HL-60 (cell line): ENCODE data around the gene CYSRT1.

Source experiments
- CTCF ChIP-seq: IDR thresholded peaks from one replicate; pipeline ENCODE4 v1.5.1; 2011; ENCODE audit warnings: low read length, control low read depth, inconsistent platforms; ENCODE audit not compliant: insufficient read depth
- GABPA ChIP-seq: IDR thresholded peaks from 2 replicates; pipeline ENCODE4 v1.6.1; 2012; ENCODE audit warnings: low read depth
- POLR2AphosphoS5 ChIP-seq: IDR thresholded peaks from 2 replicates; pipeline ENCODE4 v1.6.1; 2012; ENCODE audit warnings: low read depth
- REST ChIP-seq: IDR thresholded peaks from 2 replicates; pipeline ENCODE4 v1.6.1; 2012; ENCODE audit warnings: low read depth; ENCODE audit not compliant: insufficient replicate concordance
- SPI1 ChIP-seq: IDR thresholded peaks from 2 replicates; pipeline ENCODE4 v1.6.1; 2012; ENCODE audit warnings: low read depth, mild to moderate bottlenecking, borderline replicate concordance

- TF ChIP-seq CTCF: no peak
- TF ChIP-seq POLR2AphosphoS5: no peak; the same call in 1 of the 2 replicates
- no peak for TF ChIP-seq REST
- no peak for TF ChIP-seq GABPA
- TF ChIP-seq SPI1: no peak
Measured at GRCh38 chr9:137218212-137218753, 6.7 kb upstream of the CYSRT1 start.
